ENCODE measurements around the gene FBXL17. TPM values are rescaled to one million over a fixed set of nuclear protein-coding genes. Genes with fewer than 3 reads are reported as not detected.

The FBXL17 gene
- total and polyA plus RNA-seq, 9 of the 15 experiments (the other 6 are each of a cell fraction or from before 2014, with no cell fraction given) = 0.32 to 5.4 (median 1.8) TPM

DNA sequence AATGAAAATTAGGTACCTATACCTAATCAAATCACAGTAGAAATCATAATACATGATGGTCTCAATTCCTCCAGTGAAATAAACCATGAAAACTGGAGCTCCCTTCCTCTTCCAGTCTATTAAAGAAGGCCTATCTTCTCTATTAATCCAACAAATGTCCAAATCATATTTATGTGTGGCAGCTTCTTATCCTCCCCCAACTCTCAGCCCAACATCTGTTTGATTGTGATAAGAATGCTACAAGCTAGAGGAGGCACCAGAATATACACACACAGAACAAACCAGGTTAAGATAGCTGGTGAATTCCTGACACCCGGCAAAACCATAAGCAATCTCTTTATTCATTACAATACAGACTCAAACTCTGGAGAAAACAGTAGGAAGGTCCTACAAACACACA lies 110.8 kb downstream of the FBXL17 start (continued):
- TF ChIP-seq ZMIZ1 (IDR thresholded peaks at IDR 0.05; ENCODE audit: low read depth in 2 of 2, low read length in 2 of 2) = peak in 1 of 2 experiments; percentile 85; a peak in 2 of 4 replicates
- TF ChIP-seq ZNF639 (CRISPR knock-in tag; conservative IDR thresholded peaks at IDR 0.05 in 1 of 2, IDR thresholded peaks at IDR 0.05 in 1 of 2) = 0 out of 4 replicates have a peak, but pooled peaks of 1 of the 2 experiments have one; percentile 33
- TF ChIP-seq NONO (IDR thresholded peaks at IDR 0.05; ENCODE audit: low read depth in 2 of 2, low read length in 1 of 2) = 0 out of 4 replicates have a peak, but pooled peaks of 1 of the 2 experiments have one; percentile 25
- peak; percentile 89 for TF ChIP-seq SOX6 (IDR thresholded peaks at IDR 0.05)
- TF ChIP-seq SMARCC2 (IDR thresholded peaks at IDR 0.05; ENCODE audit: low read depth) = peak; percentile 85
- TF ChIP-seq, protein P1, sequence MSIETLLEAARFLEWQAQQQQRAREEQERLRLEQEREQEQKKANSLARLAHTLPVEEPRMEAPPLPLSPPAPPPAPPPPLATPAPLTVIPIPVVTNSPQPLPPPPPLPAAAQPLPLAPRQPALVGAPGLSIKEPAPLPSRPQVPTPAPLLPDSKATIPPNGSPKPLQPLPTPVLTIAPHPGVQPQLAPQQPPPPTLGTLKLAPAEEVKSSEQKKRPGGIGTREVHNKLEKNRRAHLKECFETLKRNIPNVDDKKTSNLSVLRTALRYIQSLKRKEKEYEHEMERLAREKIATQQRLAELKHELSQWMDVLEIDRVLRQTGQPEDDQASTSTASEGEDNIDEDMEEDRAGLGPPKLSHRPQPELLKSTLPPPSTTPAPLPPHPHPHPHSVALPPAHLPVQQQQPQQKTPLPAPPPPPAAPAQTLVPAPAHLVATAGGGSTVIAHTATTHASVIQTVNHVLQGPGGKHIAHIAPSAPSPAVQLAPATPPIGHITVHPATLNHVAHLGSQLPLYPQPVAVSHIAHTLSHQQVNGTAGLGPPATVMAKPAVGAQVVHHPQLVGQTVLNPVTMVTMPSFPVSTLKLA (conservative IDR thresholded peaks at IDR 0.05) = no peak
- TF ChIP-seq ZNF696 (CRISPR knock-in tag; conservative IDR thresholded peaks at IDR 0.05) = no peak
- peak; percentile 35; the same call in 1 of the 2 replicates for TF ChIP-seq FOSL1 (tag; conservative IDR thresholded peaks at IDR 0.05)
- TF ChIP-seq ARID3A (IDR thresholded peaks at IDR 0.05; ENCODE audit: borderline replicate concordance, low read depth, low read length) = peak; percentile 90; the same call in 1 of the 2 replicates
- peak; percentile 95 for TF ChIP-seq ARID1B (IDR thresholded peaks at IDR 0.05)
- TF ChIP-seq MTA2 (IDR thresholded peaks at IDR 0.05; ENCODE audit: low read depth) = peak; percentile 86
- TF ChIP-seq, protein P2, sequence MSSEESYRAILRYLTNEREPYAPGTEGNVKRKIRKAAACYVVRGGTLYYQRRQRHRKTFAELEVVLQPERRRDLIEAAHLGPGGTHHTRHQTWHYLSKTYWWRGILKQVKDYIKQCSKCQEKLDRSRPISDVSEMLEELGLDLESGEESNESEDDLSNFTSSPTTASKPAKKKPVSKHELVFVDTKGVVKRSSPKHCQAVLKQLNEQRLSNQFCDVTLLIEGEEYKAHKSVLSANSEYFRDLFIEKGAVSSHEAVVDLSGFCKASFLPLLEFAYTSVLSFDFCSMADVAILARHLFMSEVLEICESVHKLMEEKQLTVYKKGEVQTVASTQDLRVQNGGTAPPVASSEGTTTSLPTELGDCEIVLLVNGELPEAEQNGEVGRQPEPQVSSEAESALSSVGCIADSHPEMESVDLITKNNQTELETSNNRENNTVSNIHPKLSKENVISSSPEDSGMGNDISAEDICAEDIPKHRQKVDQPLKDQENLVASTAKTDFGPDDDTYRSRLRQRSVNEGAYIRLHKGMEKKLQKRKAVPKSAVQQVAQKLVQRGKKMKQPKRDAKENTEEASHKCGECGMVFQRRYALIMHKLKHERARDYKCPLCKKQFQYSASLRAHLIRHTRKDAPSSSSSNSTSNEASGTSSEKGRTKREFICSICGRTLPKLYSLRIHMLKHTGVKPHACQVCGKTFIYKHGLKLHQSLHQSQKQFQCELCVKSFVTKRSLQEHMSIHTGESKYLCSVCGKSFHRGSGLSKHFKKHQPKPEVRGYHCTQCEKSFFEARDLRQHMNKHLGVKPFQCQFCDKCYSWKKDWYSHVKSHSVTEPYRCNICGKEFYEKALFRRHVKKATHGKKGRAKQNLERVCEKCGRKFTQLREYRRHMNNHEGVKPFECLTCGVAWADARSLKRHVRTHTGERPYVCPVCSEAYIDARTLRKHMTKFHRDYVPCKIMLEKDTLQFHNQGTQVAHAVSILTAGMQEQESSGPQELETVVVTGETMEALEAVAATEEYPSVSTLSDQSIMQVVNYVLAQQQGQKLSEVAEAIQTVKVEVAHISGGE (CRISPR knock-in tag; IDR thresholded peaks at IDR 0.05) = peak in 1 of 3 experiments; percentile 43; a peak in 1 of 6 replicates
- peak; percentile 86 for TF ChIP-seq EP300 (IDR thresholded peaks at IDR 0.05; ENCODE audit: low read length)
- TF ChIP-seq HDAC2 (IDR thresholded peaks at IDR 0.05) = peak; percentile 78; the same call in 1 of the 2 replicates

Measured in K562 (cell line).